ENCODE measurements around the gene ZGRF1. TPM values are rescaled to one million over a fixed set of nuclear protein-coding genes. Genes with fewer than 3 reads are reported as not detected.

ZGRF1 gene
- total and polyA plus RNA-seq, 2 experiments from 2014 or later: 3.1 to 5.3 TPM

DNA sequence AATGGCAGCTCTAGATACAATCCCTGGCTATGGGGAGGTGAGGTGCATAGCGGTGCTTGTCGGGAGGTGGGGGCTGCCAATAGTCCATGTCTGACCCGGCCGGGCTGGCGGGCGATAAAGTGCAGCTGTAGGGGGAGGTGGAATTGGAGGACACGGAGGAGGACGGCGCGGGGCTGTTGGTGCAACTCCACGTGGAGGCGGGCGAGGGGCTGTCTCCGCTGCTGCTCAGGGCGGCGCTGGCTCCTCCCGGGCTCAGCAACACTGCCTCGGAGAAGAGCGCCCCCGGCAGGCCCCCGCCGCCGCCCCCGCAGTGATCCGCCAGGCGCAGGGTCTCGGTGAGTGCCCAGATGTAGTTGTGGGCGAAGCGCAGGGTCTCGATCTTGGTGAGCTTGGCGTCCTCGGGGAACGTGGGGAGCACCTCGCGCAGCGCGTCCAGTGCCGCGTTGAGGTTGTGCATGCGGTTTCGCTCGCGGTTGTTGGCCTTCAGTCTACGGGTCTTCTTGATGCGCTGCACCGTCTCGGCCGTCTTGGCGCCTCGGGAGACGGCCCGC lies 122.0 kb downstream of the ZGRF1 start:
- in situ Hi-C loops (cut with MboI): no loop called here
- Histone ChIP-seq H3K27me3 (replicated peaks; ENCODE audit: insufficient read depth) (peaks cover 100% of the 10 kb centered on the region), H2AFZ (peak overlapping the region; percentile 84), H3K9me2 (ENCODE audit: insufficient read depth) (no peaks in the 10 kb centered on the region), H3K4me2 (ENCODE audit: unreplicated experiment) (peak overlapping the region; percentile 98), H3K9ac (no peak overlapping the region), H3K79me2 (ENCODE audit: insufficient read depth) (no peaks in the 10 kb centered on the region), H3K4me1 (ENCODE audit: insufficient read depth) (0 out of 2 replicates have a peak, but pooled peaks cover 6% of the 10 kb centered on the region), H4K20me1 (ENCODE audit: insufficient read depth) (no peaks in the 10 kb centered on the region), H3F3A (ENCODE audit: insufficient read depth) (no peaks in the 10 kb centered on the region), H3K9me3 (ENCODE audit: low read depth) (no peaks in the 10 kb centered on the region), H3K36me3 (ENCODE audit: low read depth) (no peaks in the 10 kb centered on the region), H3K4me3 (peak overlapping the region; percentile 76), H3K27ac (no peak overlapping the region)
- TF ChIP-seq EZH2phosphoT487 (IDR thresholded peaks at IDR 0.05; ENCODE audit: insufficient read depth, low read depth): no peak
- TF ChIP-seq EZH2 (IDR thresholded peaks at IDR 0.05; ENCODE audit: insufficient read depth, poor library complexity, severe bottlenecking): no peak
- WGBS, 2 experiments (ENCODE audit: low coverage in 1 of 2, low lambda C conversion rate in 2 of 2, missing lambda C conversion rate in 2 of 2): 3 to 11% methylated on average over 9 to 37 of the region's 52 CpGs
- DNase-seq: no peak

DNA sequence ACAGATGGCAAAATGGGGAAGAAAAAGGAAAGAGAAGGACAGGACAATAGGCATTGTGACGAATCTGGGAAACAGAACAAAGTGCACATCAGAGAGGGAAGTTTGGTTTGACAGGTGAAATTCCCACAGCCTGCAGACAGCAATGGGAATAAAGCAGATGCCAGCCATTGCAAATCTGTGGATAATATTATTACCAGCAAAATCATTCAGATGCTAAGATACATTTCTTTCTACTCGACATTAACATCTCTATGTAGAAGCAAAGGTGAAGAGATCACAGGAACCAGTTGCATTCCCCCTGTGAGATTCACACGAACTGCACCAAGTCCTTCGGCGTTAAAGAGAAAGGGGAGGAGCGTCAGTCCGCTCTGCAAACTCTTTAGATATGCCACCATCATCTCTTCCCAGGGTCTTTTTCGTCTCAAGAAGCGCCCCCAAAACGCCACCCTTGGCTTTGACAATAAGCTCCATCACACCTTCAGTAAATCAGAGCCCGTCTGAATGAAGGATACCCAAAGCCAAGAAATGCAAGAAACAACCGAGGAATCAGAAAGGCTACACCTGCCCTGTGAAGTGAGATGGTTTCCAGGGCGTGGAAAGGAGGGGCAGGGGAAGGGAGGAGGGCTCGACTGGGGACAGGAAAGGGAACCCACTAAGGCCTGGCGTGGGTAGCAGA lies 122.6 kb downstream of the ZGRF1 start:
- DNase-seq: no peak
- no peaks in the 10 kb centered on the region for H4K20me1 ChIP-seq (ENCODE audit: insufficient read depth)
- no peaks in the 10 kb centered on the region for H3F3A ChIP-seq (ENCODE audit: insufficient read depth)
- H3K9ac ChIP-seq: no peak overlapping the region
- 2 to 3% methylated on average over 15 of the region's 15 CpGs for WGBS, 2 experiments (ENCODE audit: low coverage in 1 of 2, low lambda C conversion rate in 2 of 2, missing lambda C conversion rate in 2 of 2)
- peaks cover 10% of the 10 kb centered on the region; the same call in 1 of the 2 replicates for H3K4me1 ChIP-seq (ENCODE audit: insufficient read depth)
- in situ Hi-C loops (cut with MboI): no loop called here
- H3K9me3 ChIP-seq (ENCODE audit: low read depth): no peaks in the 10 kb centered on the region
- H3K27me3 ChIP-seq (replicated peaks; ENCODE audit: insufficient read depth): peaks cover 100% of the 10 kb centered on the region
- H3K4me2 ChIP-seq (ENCODE audit: unreplicated experiment): no peak overlapping the region
- no peaks in the 10 kb centered on the region for H3K36me3 ChIP-seq (ENCODE audit: low read depth)
- no peaks in the 10 kb centered on the region for H3K79me2 ChIP-seq (ENCODE audit: insufficient read depth)
- H2AFZ ChIP-seq: no peak overlapping the region
- no peaks in the 10 kb centered on the region for H3K9me2 ChIP-seq (ENCODE audit: insufficient read depth)
- no peak overlapping the region for H3K4me3 ChIP-seq
- peak; percentile 60 for TF ChIP-seq EZH2 (IDR thresholded peaks at IDR 0.05; ENCODE audit: insufficient read depth, poor library complexity, severe bottlenecking)
- TF ChIP-seq EZH2phosphoT487 (IDR thresholded peaks at IDR 0.05; ENCODE audit: insufficient read depth, low read depth): no peak
- no peak overlapping the region for H3K27ac ChIP-seq

DNA sequence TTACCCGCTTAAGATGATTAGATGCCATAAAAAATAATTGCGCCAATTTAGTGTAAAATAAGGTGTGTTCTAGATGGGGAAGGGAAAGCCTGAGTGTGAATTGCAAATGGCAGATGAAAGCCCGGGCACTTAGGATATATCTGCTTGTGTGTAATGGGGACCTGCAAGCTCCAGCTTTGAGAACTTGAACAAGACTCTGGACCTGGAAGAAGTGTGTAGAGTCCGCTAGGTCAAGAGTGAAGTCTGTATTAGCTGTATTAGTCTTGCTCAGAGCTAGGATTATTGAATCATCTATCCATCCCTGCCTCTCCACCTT lies 124.9 kb downstream of the ZGRF1 start:
- 90 to 93% methylated on average over 4 of the region's 4 CpGs for WGBS, 2 experiments (ENCODE audit: low coverage in 1 of 2, low lambda C conversion rate in 2 of 2, missing lambda C conversion rate in 2 of 2)
- Histone ChIP-seq H2AFZ (no peak overlapping the region), H3K4me2 (ENCODE audit: unreplicated experiment) (no peak overlapping the region), H3K4me3 (no peak overlapping the region), H3K4me1 (ENCODE audit: insufficient read depth) (peaks cover 10% of the 10 kb centered on the region; the same call in 1 of the 2 replicates), H3F3A (ENCODE audit: insufficient read depth) (no peaks in the 10 kb centered on the region), H3K79me2 (ENCODE audit: insufficient read depth) (no peaks in the 10 kb centered on the region), H4K20me1 (ENCODE audit: insufficient read depth) (no peaks in the 10 kb centered on the region), H3K27me3 (replicated peaks; ENCODE audit: insufficient read depth) (peaks cover 90% of the 10 kb centered on the region), H3K36me3 (ENCODE audit: low read depth) (no peaks in the 10 kb centered on the region), H3K9me2 (ENCODE audit: insufficient read depth) (no peaks in the 10 kb centered on the region), H3K27ac (no peak overlapping the region), H3K9me3 (ENCODE audit: low read depth) (no peaks in the 10 kb centered on the region), H3K9ac (no peak overlapping the region)
- TF ChIP-seq EZH2phosphoT487 (IDR thresholded peaks at IDR 0.05; ENCODE audit: insufficient read depth, low read depth): no peak
- no peak for TF ChIP-seq EZH2 (IDR thresholded peaks at IDR 0.05; ENCODE audit: insufficient read depth, poor library complexity, severe bottlenecking)
- DNase-seq: no peak
- in situ Hi-C loops (cut with MboI): no loop called here

DNA sequence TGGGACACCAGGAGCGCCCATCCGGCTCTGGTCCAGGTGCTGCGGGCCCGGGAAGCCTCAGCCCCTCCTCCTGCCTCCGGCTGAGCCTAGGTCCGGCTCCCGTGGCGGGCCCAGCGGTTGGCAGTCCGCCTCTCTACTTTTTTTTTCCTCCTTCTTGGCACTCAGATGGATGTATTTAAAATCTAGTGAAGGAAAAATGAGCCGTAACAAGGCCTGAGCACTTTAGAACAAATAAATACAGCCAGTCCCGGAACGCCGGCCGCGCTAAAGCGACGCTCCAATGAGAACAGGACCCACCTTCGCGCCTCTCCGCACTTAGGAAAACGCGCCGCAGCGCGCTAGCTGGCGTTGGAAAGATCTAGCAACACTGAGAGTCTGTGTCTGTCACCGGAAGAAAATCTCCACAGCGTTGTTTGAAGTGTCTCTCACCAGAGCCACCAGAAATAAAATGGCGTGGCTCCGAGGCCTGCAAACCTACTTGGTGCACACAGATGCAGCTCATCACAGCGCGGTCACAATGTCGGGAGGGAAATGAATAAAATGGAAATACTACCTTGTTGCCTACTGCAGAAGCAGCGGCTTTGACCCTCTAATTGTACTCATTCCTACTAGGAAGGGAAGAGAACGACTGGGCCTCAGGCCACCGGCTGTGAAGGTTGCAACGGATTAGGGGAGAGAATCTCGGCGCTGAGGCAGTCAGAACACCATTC lies 125.5 kb downstream of the ZGRF1 start:
- Histone ChIP-seq H2AFZ (no peak overlapping the region), H3K27me3 (replicated peaks; ENCODE audit: insufficient read depth) (peaks cover 85% of the 10 kb centered on the region), H3K4me3 (no peak overlapping the region), H3K4me2 (ENCODE audit: unreplicated experiment) (no peak overlapping the region), H4K20me1 (ENCODE audit: insufficient read depth) (no peaks in the 10 kb centered on the region), H3K9me3 (ENCODE audit: low read depth) (no peaks in the 10 kb centered on the region), H3K4me1 (ENCODE audit: insufficient read depth) (peaks cover 8% of the 10 kb centered on the region; the same call in 1 of the 2 replicates), H3K9ac (no peak overlapping the region), H3F3A (ENCODE audit: insufficient read depth) (no peaks in the 10 kb centered on the region), H3K79me2 (ENCODE audit: insufficient read depth) (no peaks in the 10 kb centered on the region), H3K36me3 (ENCODE audit: low read depth) (no peaks in the 10 kb centered on the region), H3K27ac (no peak overlapping the region), H3K9me2 (ENCODE audit: insufficient read depth) (no peaks in the 10 kb centered on the region)
- WGBS, 2 experiments (ENCODE audit: low coverage in 1 of 2, low lambda C conversion rate in 2 of 2, missing lambda C conversion rate in 2 of 2): 53 to 58% methylated on average over 40 of the region's 40 CpGs
- DNase-seq: no peak
- TF ChIP-seq EZH2 (IDR thresholded peaks at IDR 0.05; ENCODE audit: insufficient read depth, poor library complexity, severe bottlenecking) (no peak), EZH2phosphoT487 (IDR thresholded peaks at IDR 0.05; ENCODE audit: insufficient read depth, low read depth) (no peak)
- in situ Hi-C loops (cut with MboI): no loop called here
